ENCODE measurements around the gene FBLN1.

GRCh38 chr22:45482169-45482568 is 20.5 kb upstream of the FBLN1 start:
- no peak for TF ChIP-seq CTCF (IDR thresholded peaks at IDR 0.05 in 2 of 3, conservative IDR thresholded peaks at IDR 0.05 in 1 of 3; ENCODE audit: insufficient read depth in 2 of 3, low read depth in 1 of 3, low read length in 3 of 3)
- no peak for TF ChIP-seq SIN3A (IDR thresholded peaks at IDR 0.05; ENCODE audit: borderline replicate concordance in 2 of 2, control insufficient read depth in 1 of 2, low read depth in 2 of 2, low read length in 2 of 2)
- TF ChIP-seq GATAD2A (IDR thresholded peaks at IDR 0.05): no peak
- TF ChIP-seq TEAD4 (IDR thresholded peaks at IDR 0.05; ENCODE audit: low read length): no peak
- no peak for TF ChIP-seq TEAD4 (CRISPR knock-in tag; IDR thresholded peaks at IDR 0.05; ENCODE audit: borderline replicate concordance)
- TF ChIP-seq PBX2 (CRISPR knock-in tag; IDR thresholded peaks at IDR 0.05; ENCODE audit: low read depth): no peak
- no peak for TF ChIP-seq PBX2 (tag; conservative IDR thresholded peaks at IDR 0.05; ENCODE audit: low read depth)
- TF ChIP-seq TBP (optimal IDR thresholded peaks at IDR 0.05; ENCODE audit: low read depth, low read length): no peak
- no peak for TF ChIP-seq ATF2 (CRISPR knock-in tag; IDR thresholded peaks at IDR 0.05)

All from K562 (cell line).